ENCODE data around the gene FYN. TPM values are rescaled to one million over a fixed set of nuclear protein-coding genes. Genes with fewer than 3 reads are reported as not detected.
A peak's percentile ranks its signal among the peaks of the same experiment; 100 is the strongest.

FYN gene
- polyA plus RNA-seq, 4 donors: 17.9 to 33.8 (median 24.8) TPM

GRCh38 chr6:111610548-111611172, 262.6 kb downstream of the FYN start:
- peak overlapping the region; percentile 8 to 55 (median 38) for H3K27ac ChIP-seq (ENCODE audit: low read depth in 1 of 3, low read length in 2 of 3)
- no peak for FAIRE-seq

More at GRCh38 chr6:111610548-111611172, 262.6 kb downstream of the FYN start:
- Histone ChIP-seq H3K4me1 (ENCODE audit: control insufficient read depth in 3 of 3, insufficient read depth in 2 of 3, low read depth in 1 of 3, low read length in 2 of 3) (peaks cover 2 to 32% (median 3%) of the 10 kb centered on the region in 3 donors), H3K36me3 (ENCODE audit: control insufficient read depth in 3 of 3, insufficient read depth in 2 of 3, low read depth in 1 of 3, low read length in 3 of 3) (no peaks in the 10 kb centered on the region), H3K4me3 (ENCODE audit: low read depth in 1 of 3, low read length in 3 of 3) (no peak overlapping the region), H3K9me3 (ENCODE audit: control insufficient read depth in 2 of 2, insufficient read depth in 1 of 2, low read depth in 1 of 2, low read length in 1 of 2) (peaks cover 0 to 13% of the 10 kb centered on the region in 2 donors), H3K27me3 (ENCODE audit: control insufficient read depth in 3 of 3, insufficient read depth in 3 of 3, low read length in 3 of 3) (no peaks in the 10 kb centered on the region)
- 52 to 82% (median 66%) methylated on average over 2 of the region's 2 CpGs for WGBS, 3 donors
- peak; percentile 60 to 77 for DNase-seq

Other genes starting within 250 kb of the FYN start
- under 1 TPM in 1 of 4 donors, not detected in 3; 0.28 TPM for gene CCN6, start 180.7 kb upstream of the FYN start, polyA plus RNA-seq
- 10 to 100 TPM in 2 of 4 donors, 1 to 10 TPM in 2; 4.9 to 29.3 (median 9.8) TPM for gene TUBE1, start 214.0 kb upstream of the FYN start, polyA plus RNA-seq
- gene FAM229B, start 214.1 kb upstream of the FYN start, polyA plus RNA-seq: 1 to 10 TPM in 3 of 4 donors, not detected in 1; 5.3 to 7.6 (median 6.8) TPM